Subcutaneous abdominal adipose tissue (tissue), 5 donors: ENCODE data around the gene ITPA.

ENCODE experiments used
- H3K27ac ChIP-seq: one replicate; pipeline ENCODE4 v1.7.0; 2013; ENCODE audit warnings: low read depth, mild to moderate bottlenecking, inconsistent platforms, low read length, moderate library complexity
- H3K27me3 ChIP-seq, 5 donors: one replicate each; pipeline ENCODE4 v1.7.0; 2013; ENCODE audit warnings: low read length in 5 of 5, inconsistent platforms in 1 of 5; ENCODE audit not compliant: control insufficient read depth in 5 of 5, insufficient read depth in 4 of 5
- H3K36me3 ChIP-seq, 5 donors: one replicate each; pipeline ENCODE4 v1.7.0; 2013; ENCODE audit warnings: low read length in 5 of 5; ENCODE audit not compliant: control insufficient read depth in 5 of 5, insufficient read depth in 5 of 5
- H3K4me1 ChIP-seq, 5 donors: one replicate each; pipeline ENCODE4 v1.7.0; 2013; ENCODE audit warnings: low read length in 5 of 5, mild to moderate bottlenecking in 3 of 5, moderate library complexity in 1 of 5; ENCODE audit not compliant: control insufficient read depth in 5 of 5, insufficient read depth in 5 of 5
- H3K4me3 ChIP-seq, 5 donors: one replicate each; pipeline ENCODE4 v1.7.0; 2013; ENCODE audit warnings: low read length in 5 of 5, low read depth in 1 of 5
- H3K9ac ChIP-seq, 5 donors: one replicate each; pipeline ENCODE4 v1.7.0; 2013; ENCODE audit warnings: low read length in 5 of 5, mild to moderate bottlenecking in 4 of 5, moderate library complexity in 3 of 5
- H3K9me3 ChIP-seq, 5 donors: one replicate each; pipeline ENCODE4 v1.7.0; 2013; ENCODE audit warnings: low read length in 5 of 5; ENCODE audit not compliant: control insufficient read depth in 5 of 5
- donor health status: healthy.
- donor health status: healthy.
- donor health status: healthy.
- donor health status: healthy.
- donor health status: healthy.

The ITPA gene

GRCh38 chr20:3258429-3258828, 49.1 kb downstream of the ITPA start:
- H3K4me3 ChIP-seq = no peak overlapping the region
- no peaks in the 10 kb centered on the region for H3K4me1 ChIP-seq
- peaks cover 4 to 82% (median 57%) of the 10 kb centered on the region in 5 donors for H3K36me3 ChIP-seq
- H3K27ac ChIP-seq = no peak overlapping the region
- H3K9ac ChIP-seq = no peak overlapping the region
- H3K9me3 ChIP-seq = no peaks in the 10 kb centered on the region
- H3K27me3 ChIP-seq = no peaks in the 10 kb centered on the region

- no peaks in the 10 kb centered on the region for H3K27me3 ChIP-seq
- H3K27ac ChIP-seq = no peak overlapping the region
- no peaks in the 10 kb centered on the region for H3K4me1 ChIP-seq
- H3K9ac ChIP-seq = no peak overlapping the region
- H3K9me3 ChIP-seq = no peaks in the 10 kb centered on the region
- peaks cover 10 to 74% (median 46%) of the 10 kb centered on the region in 5 donors for H3K36me3 ChIP-seq
- H3K4me3 ChIP-seq = no peak overlapping the region
Observed at GRCh38 chr20:3262566-3262965, 53.3 kb downstream of the ITPA start.

- H3K36me3 ChIP-seq = peaks cover 6 to 55% (median 32%) of the 10 kb centered on the region in 5 donors
Observed at GRCh38 chr20:3270051-3270450, 60.8 kb downstream of the ITPA start.

GRCh38 chr20:3273371-3273770, 64.1 kb downstream of the ITPA start:
- Histone ChIP-seq H3K27me3 (no peaks in the 10 kb centered on the region), H3K9ac (no peak overlapping the region), H3K4me1 (peaks cover 3 to 21% (median 15%) of the 10 kb centered on the region in 5 donors), H3K4me3 (no peak overlapping the region), H3K27ac (no peak overlapping the region), H3K9me3 (no peaks in the 10 kb centered on the region), H3K36me3 (peaks cover 2 to 65% (median 48%) of the 10 kb centered on the region in 5 donors)

More at GRCh38 chr20:3270051-3270450, 60.8 kb downstream of the ITPA start:
- Histone ChIP-seq H3K27ac (no peak overlapping the region), H3K9me3 (no peaks in the 10 kb centered on the region), H3K9ac (no peak overlapping the region), H3K4me1 (peaks cover 0 to 1% (median 0%) of the 10 kb centered on the region in 5 donors), H3K4me3 (no peak overlapping the region), H3K27me3 (no peaks in the 10 kb centered on the region)
